ENCODE results near the gene DYNLT2B.

DYNLT2B gene

DNA sequence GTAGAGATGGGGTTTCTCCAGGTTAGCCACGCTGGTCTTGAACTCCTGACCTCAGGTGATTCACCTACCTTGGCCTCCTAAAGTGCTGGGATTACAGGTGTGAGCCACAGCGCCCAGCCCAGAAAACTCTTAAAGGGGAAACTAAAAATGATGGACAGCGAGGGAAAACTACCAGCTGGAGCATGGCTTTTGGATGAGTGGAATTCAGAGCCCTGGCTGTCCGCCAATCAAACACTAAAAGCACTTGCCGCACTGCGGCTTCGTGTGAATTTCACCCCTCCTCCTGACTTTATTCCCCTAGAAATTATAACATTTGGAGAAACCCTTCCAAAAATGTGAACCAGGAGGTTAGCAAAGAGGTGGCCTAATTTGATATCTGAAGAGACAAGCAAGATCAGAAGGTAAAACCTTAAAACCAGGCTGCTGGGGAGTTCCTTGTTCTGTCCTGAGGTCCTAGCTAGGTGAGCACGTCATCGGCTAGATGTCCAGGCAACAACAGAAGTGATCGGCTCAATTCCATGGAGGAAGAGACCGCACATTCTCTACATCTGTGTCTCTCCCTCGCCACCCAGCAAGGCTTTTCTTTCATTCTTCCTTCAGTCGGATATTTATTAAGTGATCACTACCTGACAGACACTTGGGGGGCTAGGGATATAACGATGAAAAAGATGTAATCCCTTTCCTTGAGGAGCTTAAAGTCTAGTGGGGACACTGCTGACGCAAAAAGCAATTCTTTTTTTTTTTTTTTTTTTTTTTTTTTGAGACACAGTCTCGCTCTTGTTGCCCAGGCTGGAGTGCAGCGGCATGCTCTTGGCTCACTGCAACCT is 18.5 kb upstream of the DYNLT2B start:
- TF ChIP-seq TAF1 (IDR thresholded peaks at IDR 0.05; ENCODE audit: low read depth) (no peak), EP300 (IDR thresholded peaks at IDR 0.05; ENCODE audit: borderline replicate concordance) (no peak), CEBPB (IDR thresholded peaks at IDR 0.05) (no peak), EGR1 (IDR thresholded peaks at IDR 0.05) (no peak), TEAD4 (IDR thresholded peaks at IDR 0.05) (no peak), FOXM1 (IDR thresholded peaks at IDR 0.05; ENCODE audit: borderline replicate concordance, low read depth) (no peak), USF1 (IDR thresholded peaks at IDR 0.05) (no peak), RAD21 (IDR thresholded peaks at IDR 0.05; ENCODE audit: low read depth) (no peak), ZBTB7A (IDR thresholded peaks at IDR 0.05; ENCODE audit: low read depth) (no peak), YY1 (IDR thresholded peaks at IDR 0.05; ENCODE audit: low read depth) (no peak), TCF12 (IDR thresholded peaks at IDR 0.05; ENCODE audit: low read depth) (no peak)
- TF ChIP-seq, protein P1, sequence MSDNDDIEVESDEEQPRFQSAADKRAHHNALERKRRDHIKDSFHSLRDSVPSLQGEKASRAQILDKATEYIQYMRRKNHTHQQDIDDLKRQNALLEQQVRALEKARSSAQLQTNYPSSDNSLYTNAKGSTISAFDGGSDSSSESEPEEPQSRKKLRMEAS (IDR thresholded peaks at IDR 0.05), result no peak

DNA sequence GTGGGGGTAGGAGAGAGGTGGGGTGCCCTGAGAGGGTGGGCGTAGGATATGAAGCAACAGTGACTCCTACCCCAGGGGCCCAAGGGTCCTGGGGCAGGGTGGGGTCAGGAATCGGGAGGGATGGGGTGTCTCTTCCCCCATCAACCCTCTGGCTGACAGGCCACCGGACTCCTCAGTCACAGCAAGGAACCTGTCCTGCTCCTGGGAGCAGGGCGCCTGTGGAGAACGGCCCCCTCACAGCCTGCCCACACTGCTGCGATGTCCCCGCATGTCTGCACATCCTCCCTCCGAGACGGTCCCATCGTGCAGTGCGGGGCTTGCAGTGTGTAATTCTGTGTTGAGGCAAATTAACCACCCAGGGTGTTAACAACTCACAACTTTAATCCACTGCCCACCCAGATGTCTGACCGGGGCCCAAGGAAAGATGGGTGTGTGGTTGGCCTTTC is 17.5 kb upstream of the DYNLT2B start:
- no peak for TF ChIP-seq ZBTB7A (IDR thresholded peaks at IDR 0.05; ENCODE audit: low read depth)
- TF ChIP-seq YY1 (IDR thresholded peaks at IDR 0.05; ENCODE audit: low read depth), result no peak
- no peak for TF ChIP-seq NFIC (IDR thresholded peaks at IDR 0.05)
- no peak for TF ChIP-seq TCF12 (IDR thresholded peaks at IDR 0.05; ENCODE audit: low read depth)
- TF ChIP-seq RAD21 (IDR thresholded peaks at IDR 0.05; ENCODE audit: low read depth), result no peak
- TF ChIP-seq, protein P1 (IDR thresholded peaks at IDR 0.05), result no peak
- TF ChIP-seq, protein P2, sequence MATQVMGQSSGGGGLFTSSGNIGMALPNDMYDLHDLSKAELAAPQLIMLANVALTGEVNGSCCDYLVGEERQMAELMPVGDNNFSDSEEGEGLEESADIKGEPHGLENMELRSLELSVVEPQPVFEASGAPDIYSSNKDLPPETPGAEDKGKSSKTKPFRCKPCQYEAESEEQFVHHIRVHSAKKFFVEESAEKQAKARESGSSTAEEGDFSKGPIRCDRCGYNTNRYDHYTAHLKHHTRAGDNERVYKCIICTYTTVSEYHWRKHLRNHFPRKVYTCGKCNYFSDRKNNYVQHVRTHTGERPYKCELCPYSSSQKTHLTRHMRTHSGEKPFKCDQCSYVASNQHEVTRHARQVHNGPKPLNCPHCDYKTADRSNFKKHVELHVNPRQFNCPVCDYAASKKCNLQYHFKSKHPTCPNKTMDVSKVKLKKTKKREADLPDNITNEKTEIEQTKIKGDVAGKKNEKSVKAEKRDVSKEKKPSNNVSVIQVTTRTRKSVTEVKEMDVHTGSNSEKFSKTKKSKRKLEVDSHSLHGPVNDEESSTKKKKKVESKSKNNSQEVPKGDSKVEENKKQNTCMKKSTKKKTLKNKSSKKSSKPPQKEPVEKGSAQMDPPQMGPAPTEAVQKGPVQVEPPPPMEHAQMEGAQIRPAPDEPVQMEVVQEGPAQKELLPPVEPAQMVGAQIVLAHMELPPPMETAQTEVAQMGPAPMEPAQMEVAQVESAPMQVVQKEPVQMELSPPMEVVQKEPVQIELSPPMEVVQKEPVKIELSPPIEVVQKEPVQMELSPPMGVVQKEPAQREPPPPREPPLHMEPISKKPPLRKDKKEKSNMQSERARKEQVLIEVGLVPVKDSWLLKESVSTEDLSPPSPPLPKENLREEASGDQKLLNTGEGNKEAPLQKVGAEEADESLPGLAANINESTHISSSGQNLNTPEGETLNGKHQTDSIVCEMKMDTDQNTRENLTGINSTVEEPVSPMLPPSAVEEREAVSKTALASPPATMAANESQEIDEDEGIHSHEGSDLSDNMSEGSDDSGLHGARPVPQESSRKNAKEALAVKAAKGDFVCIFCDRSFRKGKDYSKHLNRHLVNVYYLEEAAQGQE (IDR thresholded peaks at IDR 0.05; ENCODE audit: low read depth), result no peak
- no peak for TF ChIP-seq CREB1 (IDR thresholded peaks at IDR 0.05; ENCODE audit: low read depth)
- no peak for TF ChIP-seq TEAD4 (IDR thresholded peaks at IDR 0.05)
- TF ChIP-seq EGR1 (IDR thresholded peaks at IDR 0.05), result no peak
- no peak for TF ChIP-seq USF1 (IDR thresholded peaks at IDR 0.05)
- TF ChIP-seq CEBPB (IDR thresholded peaks at IDR 0.05), result no peak
- TF ChIP-seq FOXM1 (IDR thresholded peaks at IDR 0.05; ENCODE audit: borderline replicate concordance, low read depth), result no peak
- TF ChIP-seq EP300 (IDR thresholded peaks at IDR 0.05; ENCODE audit: borderline replicate concordance), result no peak

GRCh38 chr3:196334982-196335381 is 16.9 kb upstream of the DYNLT2B start:
- TF ChIP-seq EP300 (IDR thresholded peaks at IDR 0.05; ENCODE audit: borderline replicate concordance), result no peak
- TF ChIP-seq CREB1 (IDR thresholded peaks at IDR 0.05; ENCODE audit: low read depth), result no peak
- no peak for TF ChIP-seq FOXM1 (IDR thresholded peaks at IDR 0.05; ENCODE audit: borderline replicate concordance, low read depth)
- TF ChIP-seq TAF1 (IDR thresholded peaks at IDR 0.05; ENCODE audit: low read depth), result no peak
- TF ChIP-seq ZBTB7A (IDR thresholded peaks at IDR 0.05; ENCODE audit: low read depth), result no peak
- TF ChIP-seq, protein P2 (IDR thresholded peaks at IDR 0.05; ENCODE audit: low read depth), result no peak
- no peak for TF ChIP-seq TEAD4 (IDR thresholded peaks at IDR 0.05)
- TF ChIP-seq YY1 (IDR thresholded peaks at IDR 0.05; ENCODE audit: low read depth), result no peak
- no peak for TF ChIP-seq CEBPB (IDR thresholded peaks at IDR 0.05)
- TF ChIP-seq, protein P1 (IDR thresholded peaks at IDR 0.05), result no peak
- no peak for TF ChIP-seq EGR1 (IDR thresholded peaks at IDR 0.05)
- no peak for TF ChIP-seq NFIC (IDR thresholded peaks at IDR 0.05)
- no peak for TF ChIP-seq TCF12 (IDR thresholded peaks at IDR 0.05; ENCODE audit: low read depth)
- TF ChIP-seq USF1 (IDR thresholded peaks at IDR 0.05), result no peak

DNA sequence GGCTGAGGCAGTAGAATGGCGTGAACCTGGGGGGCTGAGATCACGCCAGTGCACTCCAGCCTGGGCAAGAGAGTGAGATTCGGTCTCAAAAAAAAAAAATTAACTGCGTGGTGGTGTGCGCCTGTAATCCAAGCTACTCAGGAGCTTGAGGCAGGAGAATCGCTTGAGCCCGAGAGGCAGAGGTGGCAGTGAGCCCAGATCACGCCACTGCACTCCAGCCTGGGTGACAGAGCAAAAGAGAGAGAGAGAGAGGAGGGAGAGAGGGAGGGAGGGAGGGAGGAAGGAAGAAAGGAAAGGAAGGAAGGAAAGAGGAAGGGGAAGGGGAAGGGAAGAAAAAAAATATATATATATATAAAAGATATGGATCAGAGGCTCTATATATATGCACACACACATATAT is 14.1 kb upstream of the DYNLT2B start:
- no peak for TF ChIP-seq EGR1 (IDR thresholded peaks at IDR 0.05)
- TF ChIP-seq EP300 (IDR thresholded peaks at IDR 0.05; ENCODE audit: borderline replicate concordance), result no peak
- TF ChIP-seq RAD21 (IDR thresholded peaks at IDR 0.05; ENCODE audit: low read depth), result no peak
- TF ChIP-seq FOXM1 (IDR thresholded peaks at IDR 0.05; ENCODE audit: borderline replicate concordance, low read depth), result no peak
- TF ChIP-seq USF1 (IDR thresholded peaks at IDR 0.05), result no peak
- no peak for TF ChIP-seq TAF1 (IDR thresholded peaks at IDR 0.05; ENCODE audit: low read depth)
- TF ChIP-seq ZBTB7A (IDR thresholded peaks at IDR 0.05; ENCODE audit: low read depth), result no peak
- no peak for TF ChIP-seq TCF12 (IDR thresholded peaks at IDR 0.05; ENCODE audit: low read depth)
- TF ChIP-seq TEAD4 (IDR thresholded peaks at IDR 0.05), result no peak
- no peak for TF ChIP-seq NFIC (IDR thresholded peaks at IDR 0.05)
